ENCODE data around the gene ST3GAL2. TPM values are rescaled to one million over a fixed set of nuclear protein-coding genes. Genes with fewer than 3 reads are reported as not detected.

ST3GAL2 gene
- total and polyA plus RNA-seq, 9 of the 15 experiments (the other 6 are each of a cell fraction or from before 2014, with no cell fraction given), result 1.5 to 108 (median 34.3) TPM

- TF ChIP-seq ZNF395 (CRISPR knock-in tag; IDR thresholded peaks at IDR 0.05), result 0 out of 2 replicates have a peak, but pooled peaks have one; percentile 26
- no peak for TF ChIP-seq ZZZ3 (IDR thresholded peaks at IDR 0.05)
- no peak for TF ChIP-seq ZNF175 (CRISPR knock-in tag; IDR thresholded peaks at IDR 0.05; ENCODE audit: low read depth)
- no peak for TF ChIP-seq ZNF445 (CRISPR knock-in tag; IDR thresholded peaks at IDR 0.05; ENCODE audit: low read depth)
- no peak for TF ChIP-seq ZNF436 (CRISPR knock-in tag; IDR thresholded peaks at IDR 0.05)
- peak; percentile 92 for TF ChIP-seq VEZF1 (CRISPR knock-in tag; IDR thresholded peaks at IDR 0.05)
- no peak for TF ChIP-seq ZNF830 (CRISPR knock-in tag; IDR thresholded peaks at IDR 0.05)
- no peak for TF ChIP-seq NCOA6 (IDR thresholded peaks at IDR 0.05)
- TF ChIP-seq NFYB (IDR thresholded peaks at IDR 0.05; ENCODE audit: extremely low read depth, insufficient read length), result no peak
- no peak for TF ChIP-seq STAT5B (CRISPR knock-in tag; IDR thresholded peaks at IDR 0.05)
- TF ChIP-seq ZNF449 (CRISPR knock-in tag; IDR thresholded peaks at IDR 0.05), result no peak
- TF ChIP-seq ATF2 (CRISPR knock-in tag; IDR thresholded peaks at IDR 0.05), result no peak
- no peak; the same call in 1 of the 2 replicates for TF ChIP-seq ATF7 (IDR thresholded peaks at IDR 0.05)
- no peak for TF ChIP-seq YBX1 (IDR thresholded peaks at IDR 0.05)
- 0 out of 2 replicates have a peak, but pooled peaks have one; percentile 28 for TF ChIP-seq ZFX (CRISPR knock-in tag; IDR thresholded peaks at IDR 0.05)
- TF ChIP-seq SMAD4 (CRISPR knock-in tag; conservative IDR thresholded peaks at IDR 0.05), result peak; percentile 99
- no peak for TF ChIP-seq ZNF696 (CRISPR knock-in tag; conservative IDR thresholded peaks at IDR 0.05)
- no peak for TF ChIP-seq WHSC1 (IDR thresholded peaks at IDR 0.05; ENCODE audit: low read length)
- TF ChIP-seq FOXA1 (IDR thresholded peaks at IDR 0.05; ENCODE audit: borderline replicate concordance), result no peak
- TF ChIP-seq CHD2 (IDR thresholded peaks at IDR 0.05; ENCODE audit: low read depth, low read length), result no peak
- peak; percentile 93 for TF ChIP-seq RNF2 (IDR thresholded peaks at IDR 0.05)
- peak; percentile 59; the same call in 1 of the 2 replicates for TF ChIP-seq ZNF740 (CRISPR knock-in tag; IDR thresholded peaks at IDR 0.05)
- TF ChIP-seq ZNF740 (tag; IDR thresholded peaks at IDR 0.05), result no peak
Measured at GRCh38 chr16:70437017-70437581, 1.8 kb downstream of the ST3GAL2 start (continued).

Measured in K562 (cell line).